ENCODE measurements around the gene CCDC30. TPM values are rescaled to one million over a fixed set of nuclear protein-coding genes. Genes with fewer than 3 reads are reported as not detected.
A peak's percentile ranks its signal among the peaks of the same experiment; 100 is the strongest.

The CCDC30 gene
- total and polyA plus RNA-seq, 10 of the 15 experiments (the other 5 are each of a cell fraction or from before 2014, with no cell fraction given), result 0.46 to 1.8 (median 1.0) TPM

GRCh38 chr1:42576935-42577334 lies 113.8 kb downstream of the CCDC30 start:
- FAIRE-seq, result no peak
- Histone ChIP-seq H3K4me3 (no peak overlapping the region), H3K9me3 (replicated peaks; ENCODE audit: control insufficient read depth, insufficient read depth, low read length) (no peaks in the 10 kb centered on the region), H3K36me3 (ENCODE audit: control insufficient read depth in 2 of 2, insufficient read depth in 2 of 2, low read length in 1 of 2) (no peaks in the 10 kb centered on the region), H3K27ac (ENCODE audit: control insufficient read depth, insufficient read depth) (no peak overlapping the region), H3K79me2 (ENCODE audit: control insufficient read depth, insufficient read depth, low read length) (no peaks in the 10 kb centered on the region), H3K27me3 (replicated peaks in 1 of 2; ENCODE audit: control insufficient read depth in 2 of 2, insufficient read depth in 2 of 2, low read length in 1 of 2) (no peaks in the 10 kb centered on the region), H3K9ac (ENCODE audit: control insufficient read depth, insufficient read depth, low read length) (no peak overlapping the region), H3K4me1 (ENCODE audit: control insufficient read depth, insufficient read depth, low read length) (no peaks in the 10 kb centered on the region), H3K4me2 (ENCODE audit: control insufficient read depth, insufficient read depth) (no peak overlapping the region), H2AFZ (ENCODE audit: control insufficient read depth, low read depth, low read length) (no peak overlapping the region), H4K20me1 (ENCODE audit: control insufficient read depth, insufficient read depth) (no peaks in the 10 kb centered on the region)
- ChIA-PET SMC1A (ENCODE audit: uncharacterized antibody, unreplicated experiment) (interaction anchor here (1.1 to 1.2 kb wide), 2 partner anchors 190 to 498 kb away, joined by 3 to 4 read pairs; partner anchors contain the start of gene P3H1), CTCF (interaction anchor here (0.6 to 2.4 kb wide), 8 partner anchors 9 to 496 kb away, joined by 3 to 9 read pairs (median 4); partner anchors contain the start of gene C1orf50), RAD21 (ENCODE audit: unreplicated experiment) (interaction anchor here (1.5 kb wide), 1 partner anchor 189 kb away, joined by 4 read pairs; no protein-coding TSS in a partner anchor), POLR2A (no interaction called here)
- DNase-seq (ENCODE audit: low read depth, low spot score), result no peak
- 0% methylated on average over 1 of the region's 1 CpG for WGBS (ENCODE audit: insufficient coverage, insufficient replicate concordance, low lambda C conversion rate, missing lambda C conversion rate)
- TF ChIP-seq LARP7 (IDR thresholded peaks at IDR 0.05), result no peak
- intact Hi-C loops (cut with micrococcal nuclease; ENCODE audit: unreplicated experiment) (loop anchor here (5.0 to 10.0 kb wide), 2 partner anchors 212 to 335 kb away; no protein-coding TSS in a partner anchor), in situ Hi-C loops (cut with MboI) (no loop called here)
- ATAC-seq, result no peak
- no TSS peak for BruUV-seq (replicated peaks)

DNA sequence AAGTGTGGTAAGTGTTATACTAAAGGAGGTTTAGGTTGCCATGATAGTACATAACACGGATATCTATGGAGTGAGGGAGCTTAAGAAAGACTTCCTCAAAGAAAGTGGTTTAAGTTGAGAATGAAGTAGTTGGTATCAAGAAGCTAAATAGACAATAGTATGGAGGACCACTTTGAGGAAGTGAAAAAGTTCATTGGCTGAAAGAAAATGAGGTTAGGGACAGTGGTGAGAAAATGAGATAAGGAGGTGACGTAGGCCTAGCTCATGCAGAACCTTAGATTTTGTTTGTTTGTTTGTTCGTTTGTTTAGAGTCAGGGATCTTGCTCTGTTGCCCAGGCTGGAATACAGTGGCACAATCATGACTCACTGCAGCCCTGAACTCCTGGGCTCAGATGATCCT lies 122.9 kb downstream of the CCDC30 start:
- Histone ChIP-seq H4K20me1 (ENCODE audit: control insufficient read depth, insufficient read depth) (no peaks in the 10 kb centered on the region), H3K4me3 (no peak overlapping the region), H3K4me1 (ENCODE audit: control insufficient read depth, insufficient read depth, low read length) (no peaks in the 10 kb centered on the region), H3K9me3 (replicated peaks; ENCODE audit: control insufficient read depth, insufficient read depth, low read length) (peaks cover 3% of the 10 kb centered on the region), H2AFZ (ENCODE audit: control insufficient read depth, low read depth, low read length) (no peak overlapping the region; the same call in 1 of the 2 replicates), H3K79me2 (ENCODE audit: control insufficient read depth, insufficient read depth, low read length) (no peaks in the 10 kb centered on the region), H3K9ac (ENCODE audit: control insufficient read depth, insufficient read depth, low read length) (no peak overlapping the region), H3K36me3 (ENCODE audit: control insufficient read depth in 2 of 2, insufficient read depth in 2 of 2, low read length in 1 of 2) (no peaks in the 10 kb centered on the region), H3K4me2 (ENCODE audit: control insufficient read depth, insufficient read depth) (no peak overlapping the region), H3K27ac (ENCODE audit: control insufficient read depth, insufficient read depth) (no peak overlapping the region), H3K27me3 (replicated peaks in 1 of 2; ENCODE audit: control insufficient read depth in 2 of 2, insufficient read depth in 2 of 2, low read length in 1 of 2) (no peaks in the 10 kb centered on the region)
- POLR2A ChIA-PET, result interaction anchor here (0.6 to 1.1 kb wide), 2 partner anchors 288 to 403 kb away, joined by 3 to 4 read pairs; no protein-coding TSS in a partner anchor
- CTCF ChIA-PET, result interaction anchor here (0.5 to 0.9 kb wide), 5 partner anchors 9 to 198 kb away, joined by 3 to 5 read pairs (median 3); no protein-coding TSS in a partner anchor
- DNase-seq (ENCODE audit: low read depth, low spot score) (no peak), ATAC-seq (peak; percentile 83), FAIRE-seq (peak; percentile 75)
- RAD21 ChIA-PET (ENCODE audit: unreplicated experiment), result interaction anchor here (1.4 kb wide), 1 partner anchor 487 kb away, joined by 4 read pairs; no protein-coding TSS in a partner anchor
- intact Hi-C loops (cut with micrococcal nuclease; ENCODE audit: unreplicated experiment) (no loop called here), in situ Hi-C loops (cut with MboI) (no loop called here)
- 61% methylated on average over 3 of the region's 3 CpGs for WGBS (ENCODE audit: insufficient coverage, insufficient replicate concordance, low lambda C conversion rate, missing lambda C conversion rate)
- SMC1A ChIA-PET (ENCODE audit: uncharacterized antibody, unreplicated experiment), result interaction anchor here (0.5 to 1.9 kb wide), 2 partner anchors 130 to 141 kb away, joined by 3 read pairs; no protein-coding TSS in a partner anchor
- no TSS peak for BruUV-seq (replicated peaks)
- TF ChIP-seq TCF3 (IDR thresholded peaks at IDR 0.05; ENCODE audit: borderline replicate concordance, insufficient read depth, low read depth, low read length) (no peak), SUZ12 (IDR thresholded peaks at IDR 0.05; ENCODE audit: unreplicated experiment) (no peak), RUNX3 (IDR thresholded peaks at IDR 0.05; ENCODE audit: low read length) (peak; percentile 37; the same call in 1 of the 2 replicates), DPF2 (IDR thresholded peaks at IDR 0.05) (no peak), EP300 (IDR thresholded peaks at IDR 0.05; ENCODE audit: borderline replicate concordance in 1 of 2, control insufficient read depth in 1 of 2, low read depth in 2 of 2, low read length in 2 of 2) (0 out of 4 replicates have a peak, but pooled peaks of 1 of the 2 experiments have one; percentile 33), FOS (IDR thresholded peaks at IDR 0.05; ENCODE audit: borderline replicate concordance, extremely low read depth, insufficient read length) (no peak), NFIC (IDR thresholded peaks at IDR 0.05; ENCODE audit: low read depth, low read length) (no peak), SPI1 (IDR thresholded peaks at IDR 0.05; ENCODE audit: borderline replicate concordance, insufficient read depth, low read depth, low read length) (peak; percentile 88; the same call in 1 of the 2 replicates), ATF7 (IDR thresholded peaks at IDR 0.05; ENCODE audit: low read depth) (peak; percentile 84), STAT3 (IDR thresholded peaks at IDR 0.05; ENCODE audit: low read depth, low read length) (no peak), CREB1 (IDR thresholded peaks at IDR 0.05; ENCODE audit: low read depth) (peak; percentile 72; the same call in 1 of the 2 replicates), RAD21 (IDR thresholded peaks at IDR 0.05; ENCODE audit: insufficient read depth, low read depth, low read length) (no peak), NR2F1 (conservative IDR thresholded peaks at IDR 0.05) (no peak), MTA2 (IDR thresholded peaks at IDR 0.05; ENCODE audit: low read depth) (peak; percentile 37; the same call in 1 of the 2 replicates), CHD1 (IDR thresholded peaks at IDR 0.05; ENCODE audit: low read depth, low read length) (no peak), NBN (IDR thresholded peaks at IDR 0.05) (peak; percentile 53; the same call in 1 of the 2 replicates)
- TF ChIP-seq, protein P1, sequence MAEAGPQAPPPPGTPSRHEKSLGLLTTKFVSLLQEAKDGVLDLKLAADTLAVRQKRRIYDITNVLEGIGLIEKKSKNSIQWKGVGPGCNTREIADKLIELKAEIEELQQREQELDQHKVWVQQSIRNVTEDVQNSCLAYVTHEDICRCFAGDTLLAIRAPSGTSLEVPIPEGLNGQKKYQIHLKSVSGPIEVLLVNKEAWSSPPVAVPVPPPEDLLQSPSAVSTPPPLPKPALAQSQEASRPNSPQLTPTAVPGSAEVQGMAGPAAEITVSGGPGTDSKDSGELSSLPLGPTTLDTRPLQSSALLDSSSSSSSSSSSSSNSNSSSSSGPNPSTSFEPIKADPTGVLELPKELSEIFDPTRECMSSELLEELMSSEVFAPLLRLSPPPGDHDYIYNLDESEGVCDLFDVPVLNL (IDR thresholded peaks at IDR 0.05; ENCODE audit: low read depth, low read length), result no peak

All from GM12878 (cell line).